IPS-18a (cell line): ENCODE results near the gene MCM10.
A peak's percentile ranks its signal among the peaks of the same experiment; 100 is the strongest.
"Not testable (repeated sequence)": the region's sequence is repeated elsewhere in the genome, so short reads cannot be mapped to it uniquely, and the experiment has no call there.

Experiments used
- H3K27ac ChIP-seq: one replicate; pipeline ENCODE4 v1.5.1; 2013; ENCODE audit warnings: low read length
- H3K27me3 ChIP-seq: one replicate; pipeline ENCODE4 v1.6.1; 2013; ENCODE audit warnings: mild to moderate bottlenecking, low read length; ENCODE audit not compliant: control insufficient read depth, insufficient read depth
- H3K36me3 ChIP-seq: one replicate; pipeline ENCODE4 v1.6.1; 2013; ENCODE audit warnings: low read depth, low read length; ENCODE audit not compliant: control insufficient read depth
- H3K4me1 ChIP-seq: one replicate; pipeline ENCODE4 v1.6.1; 2013; ENCODE audit warnings: low read depth, low read length; ENCODE audit not compliant: control insufficient read depth
- H3K4me3 ChIP-seq: one replicate; pipeline ENCODE4 v1.5.1; 2013; ENCODE audit warnings: low read length
- H3K9ac ChIP-seq: one replicate; pipeline ENCODE4 v1.6.1; 2013; ENCODE audit warnings: mild to moderate bottlenecking, low read length, moderate library complexity
- H3K9me3 ChIP-seq: one replicate; pipeline ENCODE4 v1.6.1; 2013; ENCODE audit warnings: low read depth, low read length; ENCODE audit not compliant: control insufficient read depth

MCM10 gene

DNA sequence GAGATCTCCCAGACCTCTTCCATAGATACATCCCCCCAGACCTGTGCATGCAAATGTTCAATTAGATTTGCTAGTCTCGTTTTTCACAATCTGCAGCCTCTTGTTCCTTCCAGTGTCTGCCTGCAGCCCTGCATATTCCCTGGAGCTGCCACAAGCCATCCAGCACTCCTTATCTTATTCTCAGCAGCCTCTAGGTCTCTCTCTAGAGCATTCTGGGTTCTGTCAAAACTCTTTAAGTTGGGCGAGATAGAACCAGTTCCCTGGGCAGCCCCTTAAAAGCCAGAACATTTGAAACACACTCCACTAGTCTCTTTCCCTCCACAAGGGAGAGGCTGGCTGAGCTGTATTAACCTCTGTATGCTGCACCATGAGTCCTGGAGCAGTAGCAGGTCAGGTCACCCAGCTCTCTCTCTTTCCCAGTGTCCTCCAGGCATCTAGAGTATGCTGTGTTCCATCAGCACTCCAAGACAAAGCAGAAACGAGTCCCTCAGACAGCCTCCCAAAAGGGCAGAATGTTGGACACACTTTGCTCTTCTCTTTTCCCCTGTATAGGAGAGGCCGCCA, 20.6 kb upstream of the MCM10 start:
- H3K27ac ChIP-seq = no peak overlapping the region
- H3K4me1 ChIP-seq = peaks cover 15% of the 10 kb centered on the region
- no peak overlapping the region for H3K9ac ChIP-seq
- H3K36me3 ChIP-seq = no peaks in the 10 kb centered on the region
- H3K27me3 ChIP-seq = no peaks in the 10 kb centered on the region
- no peak overlapping the region for H3K4me3 ChIP-seq
- no peaks in the 10 kb centered on the region for H3K9me3 ChIP-seq

DNA sequence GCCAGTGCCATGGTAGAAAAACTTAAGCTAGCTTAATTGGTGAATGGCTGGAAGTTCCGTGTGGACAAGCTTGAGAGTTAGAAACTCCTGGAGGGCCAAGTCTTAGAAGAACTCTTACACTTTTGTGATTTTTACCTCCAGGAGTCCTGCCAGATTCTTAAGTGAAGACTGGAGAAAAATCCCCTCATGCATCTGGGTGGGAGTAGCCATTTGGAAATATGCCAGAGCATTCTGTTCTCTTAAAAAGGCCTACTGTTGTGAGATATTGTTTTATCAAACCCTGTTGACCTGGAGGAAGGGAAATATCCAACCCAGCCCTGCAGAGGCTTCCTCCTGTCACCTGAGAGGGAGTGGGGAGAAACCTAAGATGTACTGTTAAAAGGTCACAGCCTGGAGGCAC, 17.6 kb upstream of the MCM10 start:
- peaks cover 10% of the 10 kb centered on the region for H3K4me1 ChIP-seq
- H3K27me3 ChIP-seq = no peaks in the 10 kb centered on the region
- H3K36me3 ChIP-seq = no peaks in the 10 kb centered on the region
- H3K9ac ChIP-seq = no peak overlapping the region
- H3K27ac ChIP-seq = no peak overlapping the region
- H3K9me3 ChIP-seq = no peaks in the 10 kb centered on the region
- H3K4me3 ChIP-seq = no peak overlapping the region

DNA sequence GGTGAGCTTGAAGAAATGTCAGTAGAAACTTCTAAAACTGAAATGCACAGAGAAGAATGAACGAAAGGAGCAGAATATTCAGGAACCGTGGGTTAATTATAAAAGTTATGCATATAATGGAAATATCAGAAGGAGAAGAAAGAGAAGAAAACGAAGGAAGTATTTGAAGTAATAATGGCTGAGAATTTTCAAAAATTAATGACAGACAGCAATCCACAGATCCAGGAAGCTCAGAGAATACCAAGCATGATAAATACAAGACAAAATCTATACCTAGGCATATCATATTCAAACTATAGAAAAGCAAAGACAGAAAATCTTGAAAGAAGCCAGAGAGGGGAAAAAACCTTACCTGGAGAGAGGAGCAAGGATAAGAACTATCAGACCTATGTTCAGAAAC, 16.5 kb upstream of the MCM10 start:
- Histone ChIP-seq H3K36me3 (no peaks in the 10 kb centered on the region), H3K9me3 (no peaks in the 10 kb centered on the region), H3K4me1 (peaks cover 8% of the 10 kb centered on the region), H3K27ac (no peak overlapping the region), H3K27me3 (no peaks in the 10 kb centered on the region), H3K9ac (no peak overlapping the region), H3K4me3 (no peak overlapping the region)

DNA sequence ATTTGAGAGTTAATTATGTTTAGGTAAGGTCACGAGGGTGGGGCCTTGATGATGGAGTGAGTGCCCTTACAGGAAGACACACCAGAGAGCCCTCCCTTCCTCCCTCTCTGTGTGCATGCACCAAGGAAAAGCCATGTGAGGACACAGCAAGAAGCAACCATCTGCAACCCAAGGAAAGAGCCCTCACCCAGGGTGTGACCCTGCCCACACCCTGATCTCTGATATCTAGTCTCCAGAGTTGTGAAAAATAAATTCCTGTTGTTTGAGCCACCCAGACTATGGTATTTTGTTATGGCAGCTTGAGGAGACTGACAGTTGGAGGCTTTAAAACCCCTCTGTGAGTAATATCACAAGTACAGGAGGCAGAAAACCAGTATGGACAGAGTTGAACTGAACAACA, 15.0 kb upstream of the MCM10 start:
- peaks cover 2% of the 10 kb centered on the region for H3K4me1 ChIP-seq
- no peak overlapping the region for H3K9ac ChIP-seq
- no peak overlapping the region for H3K4me3 ChIP-seq
- no peaks in the 10 kb centered on the region for H3K27me3 ChIP-seq
- H3K27ac ChIP-seq = no peak overlapping the region
- H3K9me3 ChIP-seq = no peaks in the 10 kb centered on the region
- no peaks in the 10 kb centered on the region for H3K36me3 ChIP-seq

DNA sequence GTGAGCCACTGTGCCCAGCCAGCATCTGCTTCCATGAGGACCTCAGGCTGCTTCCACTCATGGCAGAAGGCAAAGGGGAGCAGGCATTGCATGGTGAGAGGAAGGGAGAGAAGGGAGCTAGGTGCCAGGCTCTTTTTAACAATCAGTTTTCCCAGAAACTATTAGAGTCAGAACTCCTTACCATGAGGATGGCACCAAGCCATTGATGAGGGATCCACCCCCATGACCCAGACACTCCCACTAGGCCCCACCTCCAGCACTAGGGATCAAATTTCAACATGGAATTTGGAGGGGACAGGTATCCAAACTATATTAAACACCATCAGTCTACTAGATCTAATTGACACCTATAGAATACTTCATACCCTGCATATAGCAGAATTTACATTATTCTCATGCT, 14.2 kb upstream of the MCM10 start:
- Histone ChIP-seq H3K27ac (no peak overlapping the region), H3K4me3 (no peak overlapping the region)

DNA sequence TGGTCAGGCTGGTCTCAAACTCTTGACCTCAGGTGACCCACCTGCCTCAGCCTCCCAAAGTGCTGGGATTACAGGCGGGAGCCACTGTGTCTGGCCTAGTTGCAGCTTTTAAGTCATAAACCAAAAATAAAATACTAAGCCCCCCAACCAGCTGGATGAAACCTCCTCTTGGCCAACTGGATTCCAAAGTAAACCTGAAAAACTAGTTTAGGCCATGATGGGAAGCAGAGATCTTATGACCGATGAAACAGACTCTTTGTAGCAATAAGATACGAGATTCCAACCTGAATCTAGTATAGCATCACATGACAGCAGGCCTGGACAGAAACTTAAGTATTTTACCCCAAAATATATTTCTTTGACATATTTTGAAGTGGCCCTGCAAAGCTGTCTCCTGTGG, 9.1 kb upstream of the MCM10 start:
- no peak overlapping the region for H3K27ac ChIP-seq
- no peaks in the 10 kb centered on the region for H3K27me3 ChIP-seq
- H3K9ac ChIP-seq = no peak overlapping the region
- no peaks in the 10 kb centered on the region for H3K4me1 ChIP-seq
- H3K9me3 ChIP-seq = no peaks in the 10 kb centered on the region
- H3K4me3 ChIP-seq = no peak overlapping the region
- no peaks in the 10 kb centered on the region for H3K36me3 ChIP-seq

More for the DNA sequence above, 14.2 kb upstream of the MCM10 start:
- H3K36me3 ChIP-seq = no peaks in the 10 kb centered on the region
- H3K27me3 ChIP-seq = no peaks in the 10 kb centered on the region
- H3K4me1 ChIP-seq = no peaks in the 10 kb centered on the region
- no peak overlapping the region for H3K9ac ChIP-seq
- no peaks in the 10 kb centered on the region for H3K9me3 ChIP-seq

DNA sequence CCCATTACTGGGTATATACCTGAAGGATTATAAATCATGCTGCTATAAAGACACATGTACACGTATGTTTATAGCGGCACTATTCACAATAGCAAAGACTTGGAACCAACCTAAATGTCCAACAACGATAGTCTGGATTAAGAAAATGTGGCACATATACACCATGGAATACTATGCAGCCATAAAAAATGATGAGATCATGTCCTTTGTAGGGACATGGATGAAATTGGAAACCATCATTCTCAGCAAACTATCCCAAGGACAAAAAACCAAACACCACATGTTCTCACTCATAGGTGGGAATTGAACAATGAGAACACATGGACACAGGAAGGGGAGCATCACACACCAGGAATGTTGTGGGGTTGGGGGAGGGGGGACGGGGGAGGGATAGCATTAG, 5.5 kb upstream of the MCM10 start:
- not testable (repeated sequence) for H3K4me3 ChIP-seq, H3K9me3 ChIP-seq, H3K36me3 ChIP-seq, H3K4me1 ChIP-seq, H3K27me3 ChIP-seq, H3K27ac ChIP-seq, H3K9ac ChIP-seq

DNA sequence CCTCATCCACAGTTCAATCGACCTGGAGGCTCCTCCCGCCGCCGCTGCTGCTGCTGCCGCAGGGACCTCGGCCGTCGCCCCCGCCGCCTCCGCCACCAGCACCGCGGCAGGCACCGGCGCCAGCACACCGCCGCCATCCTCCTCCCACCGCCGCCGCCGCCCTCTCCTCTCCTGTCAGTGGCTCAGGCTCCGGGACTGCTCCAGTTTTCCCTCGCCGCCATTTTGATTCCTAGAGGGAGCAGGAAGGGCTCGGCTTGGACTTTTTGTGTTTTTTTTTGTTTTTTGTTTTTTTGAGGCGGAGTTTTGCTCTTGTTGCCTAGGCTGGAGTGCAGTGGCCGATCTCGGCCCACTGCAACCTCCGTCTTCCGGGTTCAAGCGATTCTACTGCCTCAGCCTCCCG, 3.0 kb upstream of the MCM10 start:
- H3K36me3 ChIP-seq = no peaks in the 10 kb centered on the region
- H3K27ac ChIP-seq = no peak overlapping the region
- peaks cover 3% of the 10 kb centered on the region for H3K4me1 ChIP-seq
- no peaks in the 10 kb centered on the region for H3K9me3 ChIP-seq
- H3K27me3 ChIP-seq = no peaks in the 10 kb centered on the region
- H3K9ac ChIP-seq = no peak overlapping the region
- H3K4me3 ChIP-seq = no peak overlapping the region

DNA sequence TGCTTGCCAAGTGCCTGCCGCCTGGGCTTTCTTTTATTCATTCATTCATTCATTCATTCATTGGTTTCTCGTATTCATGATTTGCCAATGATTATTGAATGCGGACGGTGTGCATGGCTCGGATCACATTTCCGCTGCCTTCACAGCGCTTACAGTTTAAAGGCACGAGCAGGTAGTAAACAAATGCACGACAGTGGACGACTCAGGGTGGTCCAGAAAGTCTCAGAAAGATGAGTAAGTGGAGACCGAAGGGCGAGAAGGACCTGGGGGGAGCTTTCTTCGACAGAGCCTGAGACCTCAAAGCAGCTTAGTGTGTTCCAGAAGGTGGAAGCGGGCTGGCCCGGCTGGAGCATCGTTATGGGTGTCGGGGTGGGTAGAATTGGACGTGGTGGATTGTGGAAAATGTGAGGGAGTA, 506 bp downstream of the MCM10 start:
- Histone ChIP-seq H3K27ac (peak overlapping the region; percentile 61), H3K9ac (peak overlapping the region; percentile 89), H3K4me3 (peak overlapping the region; percentile 99), H3K27me3 (no peaks in the 10 kb centered on the region), H3K9me3 (no peaks in the 10 kb centered on the region), H3K36me3 (peaks cover 20% of the 10 kb centered on the region), H3K4me1 (peaks cover 3% of the 10 kb centered on the region)

DNA sequence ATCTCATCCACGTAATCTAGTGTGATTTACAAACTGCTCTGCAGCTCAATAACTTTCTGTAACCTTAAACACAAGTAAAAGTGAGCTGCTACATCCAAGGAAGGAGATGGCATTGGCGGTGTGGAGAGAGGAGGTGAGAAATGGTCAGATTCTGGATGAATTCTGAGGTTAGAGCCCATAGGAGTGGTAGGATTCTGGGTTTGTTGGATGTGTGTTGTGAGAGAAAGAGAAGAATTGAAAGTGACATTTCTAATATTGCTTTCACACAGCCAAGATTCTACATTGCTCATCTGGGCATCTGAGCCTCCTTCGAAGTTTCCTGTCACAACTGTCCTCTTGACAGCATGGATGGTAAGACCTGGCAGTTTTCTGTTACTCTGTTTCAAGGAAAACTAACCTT, 2.5 kb downstream of the MCM10 start:
- Histone ChIP-seq H3K4me1 (peaks cover 3% of the 10 kb centered on the region), H3K36me3 (peaks cover 27% of the 10 kb centered on the region), H3K4me3 (no peak overlapping the region), H3K27me3 (no peaks in the 10 kb centered on the region), H3K9me3 (no peaks in the 10 kb centered on the region), H3K27ac (no peak overlapping the region), H3K9ac (no peak overlapping the region)

DNA sequence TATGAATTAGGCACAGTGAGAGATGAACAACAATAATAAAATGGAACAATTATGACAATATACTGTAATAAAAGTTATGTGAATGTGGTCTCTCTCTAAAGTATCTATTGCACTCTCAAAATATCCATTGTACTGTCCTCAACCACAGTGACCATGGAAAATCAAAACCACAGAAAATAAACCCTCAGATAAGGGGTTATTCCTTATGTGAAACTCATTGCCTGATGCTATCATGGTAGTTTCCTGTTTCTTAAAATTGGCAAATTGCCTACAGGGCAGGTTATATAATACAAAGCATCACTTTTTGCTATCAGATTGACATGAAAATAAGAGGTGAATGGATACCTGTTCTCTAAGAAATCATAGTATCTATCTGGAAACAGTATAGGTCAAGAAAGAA, 3.8 kb downstream of the MCM10 start:
- no peak overlapping the region for H3K9ac ChIP-seq
- no peak overlapping the region for H3K27ac ChIP-seq
- H3K4me1 ChIP-seq = peaks cover 3% of the 10 kb centered on the region
- no peak overlapping the region for H3K4me3 ChIP-seq
- peaks cover 27% of the 10 kb centered on the region for H3K36me3 ChIP-seq
- H3K27me3 ChIP-seq = no peaks in the 10 kb centered on the region
- no peaks in the 10 kb centered on the region for H3K9me3 ChIP-seq

DNA sequence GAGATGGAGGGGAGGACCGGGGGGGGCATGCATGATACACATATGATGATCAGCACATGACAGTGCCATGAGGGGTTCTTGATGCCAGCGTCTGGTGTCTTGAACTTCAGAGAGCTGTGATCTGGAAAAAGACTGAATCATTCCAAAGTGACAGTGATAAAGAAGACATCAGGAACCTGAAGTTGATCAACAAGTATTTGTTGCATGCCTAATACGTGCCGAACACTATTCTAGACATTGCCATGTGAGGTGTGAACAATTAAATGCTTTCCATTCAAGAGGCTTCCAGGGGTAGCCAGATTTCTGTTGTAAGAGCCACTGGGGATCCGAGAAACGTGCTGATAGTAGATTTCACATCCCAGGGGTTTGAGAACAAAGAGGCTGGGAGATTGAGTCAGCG, 6.2 kb downstream of the MCM10 start:
- Histone ChIP-seq H3K4me1 (no peaks in the 10 kb centered on the region), H3K27me3 (no peaks in the 10 kb centered on the region), H3K9me3 (no peaks in the 10 kb centered on the region), H3K9ac (no peak overlapping the region), H3K27ac (no peak overlapping the region), H3K4me3 (no peak overlapping the region), H3K36me3 (peaks cover 50% of the 10 kb centered on the region)
